ENCODE results near the gene ZC3H12A.

ZC3H12A gene

GRCh38 chr1:37478890-37479254 lies 4.5 kb downstream of the ZC3H12A start:
- DNase-seq (ENCODE audit: low spot score): no peak

- peak; percentile 91 for DNase-seq (ENCODE audit: low spot score)
Measured at GRCh38 chr1:37479255-37480124, 5.1 kb downstream of the ZC3H12A start.

- no peak for DNase-seq (ENCODE audit: low spot score)
Measured at GRCh38 chr1:37480125-37480466, 5.7 kb downstream of the ZC3H12A start.

GRCh38 chr1:37480581-37481288 lies 6.4 kb downstream of the ZC3H12A start:
- no peak for DNase-seq (ENCODE audit: low spot score)

- DNase-seq (ENCODE audit: low spot score): no peak
Measured at GRCh38 chr1:37481289-37482003, 7.1 kb downstream of the ZC3H12A start.

- DNase-seq (ENCODE audit: low spot score): no peak
Measured at GRCh38 chr1:37482004-37482785, 7.8 kb downstream of the ZC3H12A start.

- no peak for DNase-seq (ENCODE audit: low spot score)
Measured at GRCh38 chr1:37482796-37483744, 8.7 kb downstream of the ZC3H12A start.

- DNase-seq (ENCODE audit: low spot score): no peak
Measured at GRCh38 chr1:37483785-37484184, 9.4 kb downstream of the ZC3H12A start.

- DNase-seq (ENCODE audit: low spot score): no peak
Measured at GRCh38 chr1:37484325-37485051, 10.1 kb downstream of the ZC3H12A start.

- peak; percentile 48 for DNase-seq (ENCODE audit: low spot score)
Measured at GRCh38 chr1:37485902-37486679, 11.7 kb downstream of the ZC3H12A start.

GRCh38 chr1:37486680-37487618 lies 12.6 kb downstream of the ZC3H12A start:
- peak; percentile 87 for DNase-seq (ENCODE audit: low spot score)

- no peak for DNase-seq (ENCODE audit: low spot score)
Measured at GRCh38 chr1:37487619-37487984, 13.2 kb downstream of the ZC3H12A start.

- DNase-seq (ENCODE audit: low spot score): no peak
Measured at GRCh38 chr1:37493336-37494098, 19.1 kb downstream of the ZC3H12A start.

GRCh38 chr1:37495875-37496274 lies 21.5 kb downstream of the ZC3H12A start:
- no peak for DNase-seq (ENCODE audit: low spot score)

GRCh38 chr1:37497832-37498231 lies 23.5 kb downstream of the ZC3H12A start:
- DNase-seq (ENCODE audit: low spot score): no peak

GRCh38 chr1:37498872-37499617 lies 24.7 kb downstream of the ZC3H12A start:
- peak; percentile 54 for DNase-seq (ENCODE audit: low spot score)

- no peak for DNase-seq (ENCODE audit: low spot score)
Measured at GRCh38 chr1:37501661-37502060, 27.3 kb downstream of the ZC3H12A start.
